H1 (cell line): Measurements from ENCODE around the gene NEMF. TPM values are rescaled to one million over a fixed set of nuclear protein-coding genes. Genes with fewer than 3 reads are reported as not detected.
A peak's percentile ranks its signal among the peaks of the same experiment; 100 is the strongest.

Experiments
- CTCF ChIA-PET: fragments of 300-600 bp; sonication (Branson Sonifier 250); formaldehyde crosslinking; loops from one replicate; lab custom pipeline; 2021; ENCODE audit not compliant: partially characterized antibody; lab: Charles Lee
- POLR2A ChIA-PET: fragments of 300-600 bp; sonication (Branson Sonifier 250); formaldehyde crosslinking; loops from one replicate; lab custom pipeline; 2021; ENCODE audit warnings: inconsistent platforms; ENCODE audit not compliant: partially characterized antibody; lab: Charles Lee
- DNase-seq, 2 experiments: peaks; one replicate each; pipeline versions ENCODE4 v3.0.0 to v3.0.0-alpha.2; 2010 to 2022; ENCODE audit warnings: low spot score in 2 of 2, low read depth in 1 of 2, mixed read lengths in 1 of 2
- FAIRE-seq: peaks from 2 replicates; lab custom pipeline; 2011; peaks lifted over from hg19 to GRCh38; lab: Jason Lieb, UNC
- H2AFZ ChIP-seq: 2 replicates; pipeline ENCODE4 v1.8.1; 2012; ENCODE audit warnings: low read length, inconsistent platforms
- H2AK5ac ChIP-seq: 2 replicates; pipeline ENCODE4 v1.6.1; 2013; ENCODE audit warnings: low read depth, low read length
- H2BK120ac ChIP-seq: replicated peaks from 2 replicates; pipeline ENCODE3; 2013; ENCODE audit warnings: low read depth, low read length, inconsistent platforms
- H2BK12ac ChIP-seq: 2 replicates; pipeline ENCODE4 v1.6.1; 2013; ENCODE audit warnings: low read depth, low read length
- H2BK15ac ChIP-seq: 2 replicates; pipeline ENCODE4 v1.6.1; 2013; ENCODE audit warnings: low read length
- H2BK20ac ChIP-seq: 2 replicates; pipeline ENCODE4 v1.6.1; 2013; ENCODE audit warnings: low read length
- H2BK5ac ChIP-seq: 2 replicates; pipeline ENCODE4 v1.6.1; 2013; ENCODE audit warnings: low read depth, low read length
- H3K14ac ChIP-seq: 2 replicates; pipeline ENCODE4 v1.6.1; 2013; ENCODE audit warnings: inconsistent platforms; ENCODE audit not compliant: insufficient read length
- H3K18ac ChIP-seq: 2 replicates; pipeline ENCODE4 v1.6.1; 2013; ENCODE audit warnings: low read length; ENCODE audit errors: extremely low read depth
- H3K23ac ChIP-seq: 2 replicates; pipeline ENCODE4 v1.6.1; 2013; ENCODE audit warnings: inconsistent platforms; ENCODE audit not compliant: insufficient read length
- H3K23me2 ChIP-seq: 2 replicates; pipeline ENCODE4 v1.6.1; 2013; ENCODE audit warnings: low read depth, low read length
- H3K27ac ChIP-seq: 2 replicates; pipeline ENCODE4 v1.6.1; 2011; ENCODE audit warnings: low read depth, low read length, inconsistent platforms
- H3K27me3 ChIP-seq, 4 experiments: replicated peaks in 1 of 4; 1 replicate in 1 of 4; 2 replicates in 3 of 4; pipeline versions ENCODE4 v1.6.1 to v1.8.1; 2011 to 2013; ENCODE audit warnings: low read length in 3 of 4, mild to moderate bottlenecking in 3 of 4, inconsistent platforms in 2 of 4, mixed read lengths in 2 of 4, moderate library complexity in 1 of 4; ENCODE audit not compliant: control insufficient read depth in 3 of 4, insufficient read depth in 3 of 4; ENCODE audit errors: extremely low read depth in 1 of 4
- H3K36me3 ChIP-seq, 4 experiments: 2 replicates each; pipeline versions ENCODE4 v1.6.1 to v1.8.1; 2011 to 2013; ENCODE audit warnings: mild to moderate bottlenecking in 4 of 4, low read length in 3 of 4, moderate library complexity in 2 of 4, control low read depth in 1 of 4, inconsistent platforms in 1 of 4; ENCODE audit not compliant: insufficient read depth in 4 of 4, control insufficient read depth in 2 of 4
- H3K4ac ChIP-seq: replicated peaks from 2 replicates; pipeline ENCODE3; 2013; ENCODE audit warnings: low read length, low read depth, mixed read lengths, inconsistent platforms; ENCODE audit not compliant: insufficient read length
- H3K4me1 ChIP-seq, 4 experiments: replicated peaks in 1 of 4; 1 replicate in 1 of 4; 2 replicates in 3 of 4; pipeline versions ENCODE4 v1.6.1 to v1.8.1; 2011 to 2013; ENCODE audit warnings: low read length in 3 of 4, inconsistent platforms in 2 of 4, mixed read lengths in 1 of 4; ENCODE audit not compliant: insufficient read depth in 4 of 4, control insufficient read depth in 3 of 4
- H3K4me2 ChIP-seq, 2 experiments: 2 replicates each; pipeline versions ENCODE4 v1.6.1 to v1.8.1; 2011 to 2013; ENCODE audit warnings: low read depth in 2 of 2, low read length in 2 of 2, control low read depth in 1 of 2, inconsistent platforms in 1 of 2, mild to moderate bottlenecking in 1 of 2; ENCODE audit not compliant: insufficient read depth in 1 of 2
- H3K4me3 ChIP-seq, 4 experiments: fragments of 200-600, 300-600 bp in 1 of 4; sonication (generic), shearing (Covaris generic), sonication (Bioruptor Twin) in 1 of 4; 2 replicates each; pipeline versions ENCODE4 v1.5.1 to v1.8.1; 2011 to 2016; ENCODE audit warnings: low read length in 4 of 4, low read depth in 3 of 4, control low read depth in 2 of 4, inconsistent platforms in 2 of 4, mild to moderate bottlenecking in 2 of 4, mixed read lengths in 1 of 4, moderate library complexity in 1 of 4; ENCODE audit not compliant: insufficient read depth in 2 of 4; ENCODE audit errors: extremely low read depth in 1 of 4
- H3K56ac ChIP-seq: replicated peaks from 2 replicates; pipeline ENCODE3; 2013; ENCODE audit warnings: low read depth, mild to moderate bottlenecking, mixed read lengths, low read length, inconsistent platforms; ENCODE audit not compliant: insufficient read length
- H3K79me1 ChIP-seq: 2 replicates; pipeline ENCODE4 v1.6.1; 2013; ENCODE audit warnings: low read depth, low read length, control low read depth
- H3K79me2 ChIP-seq, 2 experiments: 2 replicates each; pipeline versions ENCODE4 v1.6.1 to v1.8.1; 2012 to 2013; ENCODE audit warnings: low read length in 2 of 2, mild to moderate bottlenecking in 2 of 2, inconsistent platforms in 1 of 2; ENCODE audit not compliant: insufficient read depth in 2 of 2, control insufficient read depth in 1 of 2
- H3K9ac ChIP-seq, 4 experiments: replicated peaks in 1 of 4; 1 replicate in 1 of 4; 2 replicates in 3 of 4; pipeline versions ENCODE4 v1.6.1 to v1.8.1; 2011 to 2013; ENCODE audit warnings: low read depth in 3 of 4, low read length in 3 of 4, control low read depth in 2 of 4, mild to moderate bottlenecking in 2 of 4, moderate library complexity in 2 of 4, inconsistent platforms in 1 of 4; ENCODE audit errors: extremely low read depth in 1 of 4
- H3K9me3 ChIP-seq, 2 experiments: 2 replicates each; pipeline versions ENCODE4 v1.6.1 to v1.8.1; 2012 to 2013; ENCODE audit warnings: mild to moderate bottlenecking in 2 of 2, moderate library complexity in 2 of 2, control low read depth in 1 of 2, inconsistent platforms in 1 of 2, low read depth in 1 of 2, low read length in 1 of 2, mixed read lengths in 1 of 2; ENCODE audit not compliant: insufficient read depth in 2 of 2
- H4K20me1 ChIP-seq, 2 experiments: replicated peaks in 1 of 2; 2 replicates each; pipeline versions ENCODE3 to v1.8.1; 2011 to 2013; ENCODE audit warnings: inconsistent platforms in 2 of 2, low read length in 2 of 2, mild to moderate bottlenecking in 1 of 2; ENCODE audit not compliant: insufficient read depth in 2 of 2, control insufficient read depth in 1 of 2
- H4K5ac ChIP-seq: 2 replicates; pipeline ENCODE4 v1.6.1; 2013; ENCODE audit warnings: low read length, low read depth, mixed read lengths, inconsistent platforms; ENCODE audit not compliant: insufficient read length
- H4K8ac ChIP-seq: 2 replicates; pipeline ENCODE4 v1.8.0; 2013; ENCODE audit warnings: mild to moderate bottlenecking, moderate library complexity, low read length, inconsistent platforms; ENCODE audit not compliant: insufficient read depth; ENCODE audit errors: extremely low read depth
- H4K91ac ChIP-seq: replicated peaks from 2 replicates; pipeline ENCODE3; 2013; ENCODE audit warnings: low read length, mixed read lengths, inconsistent platforms; ENCODE audit not compliant: insufficient read length
- CHD2 ChIP-seq: IDR thresholded peaks from 2 replicates; pipeline ENCODE4 v1.6.1; 2012; ENCODE audit warnings: low read length, improper control_type of control experiment
- CTBP2 ChIP-seq: IDR thresholded peaks from 2 replicates; pipeline ENCODE4 v1.7.0; 2011; ENCODE audit warnings: borderline replicate concordance, mild to moderate bottlenecking, moderate library complexity, mixed read lengths, low read length; ENCODE audit not compliant: insufficient read depth, insufficient read length
- E2F6 ChIP-seq: IDR thresholded peaks from 2 replicates; pipeline ENCODE4 v1.6.1; 2012; ENCODE audit warnings: inconsistent platforms
- EP300 ChIP-seq, 2 experiments: IDR thresholded peaks; 1 replicate in 1 of 2; 2 replicates in 1 of 2; pipeline ENCODE4 v1.6.1; 2011 to 2012; ENCODE audit warnings: low read depth in 2 of 2, low read length in 2 of 2, mild to moderate bottlenecking in 2 of 2, borderline replicate concordance in 1 of 2, inconsistent platforms in 1 of 2, moderate library complexity in 1 of 2
- JUND ChIP-seq: IDR thresholded peaks from 2 replicates; pipeline ENCODE4 v1.6.1; 2011; ENCODE audit warnings: mild to moderate bottlenecking, improper control_type of control experiment, low read length
- MAFK ChIP-seq: IDR thresholded peaks from 2 replicates; pipeline ENCODE4 v1.6.1; 2012; ENCODE audit warnings: low read depth, mild to moderate bottlenecking, improper control_type of control experiment, low read length
- NANOG ChIP-seq: IDR thresholded peaks from 2 replicates; pipeline ENCODE4 v1.6.1; 2011; ENCODE audit warnings: low read length, low read depth, mild to moderate bottlenecking, inconsistent platforms; ENCODE audit not compliant: insufficient read depth, poor library complexity, severe bottlenecking
- POLR2AphosphoS5 ChIP-seq: IDR thresholded peaks from 2 replicates; pipeline ENCODE4 v1.6.1; 2011; ENCODE audit warnings: low read depth, low read length
- RAD21 ChIP-seq, 2 experiments: IDR thresholded peaks in 1 of 2; conservative IDR thresholded peaks in 1 of 2; 2 replicates each; pipeline ENCODE4 v1.6.1; 2011; ENCODE audit warnings: low read depth in 2 of 2, low read length in 2 of 2, improper control_type of control experiment in 1 of 2, inconsistent platforms in 1 of 2, mild to moderate bottlenecking in 1 of 2, moderate library complexity in 1 of 2
- RBBP5 ChIP-seq: IDR thresholded peaks from 2 replicates; pipeline ENCODE4 v1.7.1; 2012; ENCODE audit warnings: low read depth, mild to moderate bottlenecking, inconsistent platforms, low read length, moderate library complexity, borderline replicate concordance
- WGBS, 2 experiments: shearing (Covaris generic) in 1 of 2; methylation state at CpG; one replicate each; pipeline versions ENCODE4 v1.1.6 to v1.1.7; 2013 to 2015; ENCODE audit warnings: low lambda C conversion rate in 2 of 2, mixed read lengths in 2 of 2, inconsistent platforms in 1 of 2, low coverage in 1 of 2, missing lambda C conversion rate in 1 of 2; ENCODE audit not compliant: insufficient replicate concordance in 2 of 2, insufficient coverage in 1 of 2, insufficient read length in 1 of 2; ENCODE audit errors: extremely low coverage in 1 of 2, missing lambda C conversion rate in 1 of 2; 5-methylcytosine and 5-hydroxymethylcytosine counted together
- polyA plus RNA-seq, 7 experiments: library from polyadenylated mRNA; depleted of rRNA in 3 of 7; stranded (reverse) in 5 of 7; unstranded in 2 of 7; fragments of >200 nt in 5 of 7; fragments of 200-250 nt in 2 of 7; gene quantifications; 1 replicate in 5 of 7; 2 replicates in 1 of 7; 4 replicates in 1 of 7; pipeline versions ENCODE4 v1.2.1 to v1.2.3, GENCODE V29; 2011 to 2013; ENCODE audit warnings: missing spikeins in 2 of 7, mixed read lengths in 2 of 7
- total RNA-seq: library from RNA; stranded (reverse); fragmentation: NEBNext Ultra II Directional; extraction: Animal tissue kit (Norgen Biotek cat#: 25700); gene quantifications from 2 replicates; pipeline ENCODE4 v1.2.1, GENCODE V29; 2021

The NEMF gene
- total and polyA plus RNA-seq, 2 of the 8 experiments (the other 6 are each of a cell fraction or from before 2014, with no cell fraction given), result 8.3 to 45.5 TPM

- no peak overlapping the region for H2BK20ac ChIP-seq
- no peak overlapping the region for H2BK12ac ChIP-seq
- no peak overlapping the region for H3K27ac ChIP-seq
- no peak overlapping the region for H3K9ac ChIP-seq
- H3K4me2 ChIP-seq, result peak overlapping the region in 1 of 2 experiments; percentile 74; a peak in 1 of 4 replicates
- no peaks in the 10 kb centered on the region for H4K20me1 ChIP-seq
- peaks cover 0 to 15% (median 7%) of the 10 kb centered on the region in 4 experiments; a peak in 4 of 8 replicates for H3K36me3 ChIP-seq
- no peak overlapping the region for H4K5ac ChIP-seq
- no peak overlapping the region for H2AFZ ChIP-seq
- peaks cover 4 to 26% of the 10 kb centered on the region in 2 experiments; a peak in 2 of 4 replicates for H3K79me2 ChIP-seq
- H3K4ac ChIP-seq, result no peak overlapping the region
- H3K23ac ChIP-seq, result no peak overlapping the region
- H3K18ac ChIP-seq, result no peak overlapping the region
- WGBS, 2 experiments, result 44% methylated on average over 22 of the region's 27 CpGs; no CpG with 5 or more reads in 1 of the 2 experiments
- peaks cover 2% of the 10 kb centered on the region; the same call in 1 of the 2 replicates for H3K23me2 ChIP-seq
- no peak overlapping the region for H2BK120ac ChIP-seq
- H3K14ac ChIP-seq, result no peak overlapping the region
- H3K79me1 ChIP-seq, result no peaks in the 10 kb centered on the region
- no peak overlapping the region for H2BK15ac ChIP-seq
- H2BK5ac ChIP-seq, result no peak overlapping the region
- H3K4me1 ChIP-seq, result no peaks in the 10 kb centered on the region
- no peak overlapping the region for H3K4me3 ChIP-seq
- H3K27me3 ChIP-seq, result no peaks in the 10 kb centered on the region
- no peaks in the 10 kb centered on the region for H3K9me3 ChIP-seq
- DNase-seq (peak in 1 of 2 experiments; percentile 81), FAIRE-seq (no peak)
- no peak overlapping the region for H3K56ac ChIP-seq
- CTCF ChIA-PET, result interaction anchor here (0.5 to 5.9 kb wide), 15 partner anchors 8 to 364 kb away, joined by 3 to 79 read pairs (median 3); no protein-coding TSS in a partner anchor
- POLR2A ChIA-PET, result interaction anchor here (1.6 to 2.0 kb wide), 2 partner anchors 9 to 12 kb away, joined by 7 to 8 read pairs; no protein-coding TSS in a partner anchor
- no peak overlapping the region; the same call in 1 of the 2 replicates for H4K8ac ChIP-seq
- H4K91ac ChIP-seq, result no peak overlapping the region
- no peak overlapping the region for H2AK5ac ChIP-seq
- TF ChIP-seq RBBP5 (no peak), JUND (0 out of 2 replicates have a peak, but pooled peaks have one; percentile 29), E2F6 (peak; percentile 44), NANOG (no peak), POLR2AphosphoS5 (no peak), RAD21 (IDR thresholded peaks at IDR 0.05 in 1 of 2, conservative IDR thresholded peaks at IDR 0.05 in 1 of 2; ENCODE audit: low read depth in 2 of 2, low read length in 2 of 2) (peak; percentile 40 to 56), CTBP2 (no peak), EP300 (IDR thresholded peaks at IDR 0.05; ENCODE audit: borderline replicate concordance in 1 of 2, low read depth in 2 of 2, low read length in 2 of 2) (no peak), CHD2 (no peak), MAFK (no peak)
Observed at GRCh38 chr14:49853572-49854375, 1.2 kb upstream of the NEMF start.
